ENCODE measurements around the gene SLC22A4.

The SLC22A4 gene

GRCh38 chr5:132253452-132254320 lies 40.5 kb upstream of the SLC22A4 start:
- no peak for TF ChIP-seq CTCF (IDR thresholded peaks at IDR 0.05)
- TF ChIP-seq ZFX (IDR thresholded peaks at IDR 0.05; ENCODE audit: borderline replicate concordance): no peak
- no peak overlapping the region for H3K27ac ChIP-seq

GRCh38 chr5:132254321-132254977 lies 39.7 kb upstream of the SLC22A4 start:
- H3K27ac ChIP-seq: no peak overlapping the region
- TF ChIP-seq ZFX (IDR thresholded peaks at IDR 0.05; ENCODE audit: borderline replicate concordance) (no peak), CTCF (IDR thresholded peaks at IDR 0.05) (no peak)

GRCh38 chr5:132256086-132256782 lies 38.0 kb upstream of the SLC22A4 start:
- no peak overlapping the region for H3K27ac ChIP-seq
- TF ChIP-seq ZFX (IDR thresholded peaks at IDR 0.05; ENCODE audit: borderline replicate concordance) (no peak), CTCF (IDR thresholded peaks at IDR 0.05) (no peak)

- TF ChIP-seq CTCF (IDR thresholded peaks at IDR 0.05): no peak
- TF ChIP-seq ZFX (IDR thresholded peaks at IDR 0.05; ENCODE audit: borderline replicate concordance): no peak
- H3K27ac ChIP-seq: no peak overlapping the region
These were observed 37.4 kb upstream of the SLC22A4 start for GRCh38 chr5:132256783-132257130.

- no peak within 1 kb of the TSS for H3K27ac ChIP-seq
- TF ChIP-seq CTCF (IDR thresholded peaks at IDR 0.05) (no peak), ZFX (IDR thresholded peaks at IDR 0.05; ENCODE audit: borderline replicate concordance) (no peak)
These were observed 36.8 kb upstream of the SLC22A4 start, which contains the start of gene PDLIM4 for GRCh38 chr5:132257131-132258101. PDLIM4 (plus strand) TSS chr5:132257696; CDS start chr5:132257735, 39 bp downstream.

All from 22Rv1 (cell line).